Fibroblast of villous mesenchyme (primary cell): ENCODE measurements around the gene OR2V2. TPM values are rescaled to one million over a fixed set of nuclear protein-coding genes. Genes with fewer than 3 reads are reported as not detected.
"Not testable (repeated sequence)": the region's sequence is repeated elsewhere in the genome, so short reads cannot be mapped to it uniquely, and the experiment has no call there.

Experiments
- DNase-seq: peaks from one replicate; pipeline ENCODE4 v3.0.0-alpha.2; 2010; ENCODE audit warnings: low read depth
- H3K4me3 ChIP-seq: 2 replicates; pipeline ENCODE4 v1.5.1; 2011; ENCODE audit warnings: low read depth, mild to moderate bottlenecking, low read length
- CTCF ChIP-seq: IDR thresholded peaks from 2 replicates; pipeline ENCODE4 v1.5.1; 2012; ENCODE audit warnings: low read depth, mild to moderate bottlenecking, low read length; ENCODE audit not compliant: insufficient read depth
- total RNA-seq: library from RNA; depleted of rRNA; stranded (reverse); fragments of >200 nt; gene quantifications from 2 replicates; pipeline ENCODE4 v1.2.3, GENCODE V29; 2012

The OR2V2 gene
- total RNA-seq, 1 donor, result not detected

- peak overlapping the region; percentile 21 for H3K4me3 ChIP-seq
- DNase-seq, result no peak
Measured at GRCh38 chr5:181173420-181174342, 26.3 kb downstream of the OR2V2 start.

GRCh38 chr5:181176254-181176952 is 29.0 kb downstream of the OR2V2 start:
- no peak for DNase-seq

More at GRCh38 chr5:181173420-181174342, 26.3 kb downstream of the OR2V2 start:
- TF ChIP-seq CTCF, result no peak

GRCh38 chr5:181177559-181177958 is 30.2 kb downstream of the OR2V2 start:
- not testable (repeated sequence) for DNase-seq, H3K4me3 ChIP-seq

More at GRCh38 chr5:181176254-181176952, 29.0 kb downstream of the OR2V2 start:
- no peak overlapping the region for H3K4me3 ChIP-seq
- no peak for TF ChIP-seq CTCF

DNA sequence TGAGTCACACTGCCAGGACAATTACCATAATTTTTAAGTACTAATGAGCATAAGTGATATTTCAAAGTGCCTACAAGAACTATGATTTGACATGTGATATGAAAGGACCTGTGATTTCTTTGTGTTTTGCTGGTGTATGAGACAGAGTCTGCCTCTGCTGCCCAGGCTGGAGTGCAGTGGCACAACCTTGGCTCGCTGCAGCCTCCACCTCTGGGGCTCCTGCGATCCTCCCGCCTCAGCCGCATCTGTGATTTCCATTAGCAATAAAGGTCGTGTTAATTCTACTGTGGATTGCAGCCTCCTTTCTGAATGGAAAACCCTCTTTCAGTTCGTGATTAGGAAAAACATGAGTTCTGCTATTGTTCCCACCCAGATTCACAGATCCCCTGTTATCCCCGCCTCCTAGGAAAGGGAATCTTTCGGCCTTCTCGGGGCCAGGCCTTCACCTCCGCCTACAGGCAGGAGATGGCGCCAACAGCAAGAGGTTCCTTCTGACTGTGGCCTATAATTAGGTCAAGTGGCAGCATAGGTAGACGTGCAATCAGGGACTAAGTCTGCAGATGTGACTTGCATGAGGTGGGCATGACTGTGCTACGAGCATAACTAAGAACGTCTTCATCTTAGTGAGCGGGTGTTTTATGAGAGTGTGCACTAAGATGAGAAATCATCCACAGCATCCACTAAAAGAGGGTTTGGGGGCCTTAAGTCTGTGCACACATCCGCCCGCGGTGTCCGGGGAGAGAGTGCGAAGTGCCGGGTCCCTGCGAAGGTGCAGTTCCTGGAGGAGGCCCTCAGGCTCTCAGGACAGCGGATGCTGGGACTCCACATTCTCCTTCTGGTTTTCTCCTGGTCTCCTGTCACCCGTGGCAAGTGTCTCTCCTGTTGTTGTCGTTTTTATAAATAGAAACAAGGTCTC is 34.5 kb downstream of the OR2V2 start:
- peak; percentile 80 for DNase-seq
- peak; percentile 88 for TF ChIP-seq CTCF
- no peak overlapping the region for H3K4me3 ChIP-seq

- no peak overlapping the region for H3K4me3 ChIP-seq
- TF ChIP-seq CTCF, result no peak
- DNase-seq, result no peak
Measured at GRCh38 chr5:181182651-181183050, 35.3 kb downstream of the OR2V2 start.

DNA sequence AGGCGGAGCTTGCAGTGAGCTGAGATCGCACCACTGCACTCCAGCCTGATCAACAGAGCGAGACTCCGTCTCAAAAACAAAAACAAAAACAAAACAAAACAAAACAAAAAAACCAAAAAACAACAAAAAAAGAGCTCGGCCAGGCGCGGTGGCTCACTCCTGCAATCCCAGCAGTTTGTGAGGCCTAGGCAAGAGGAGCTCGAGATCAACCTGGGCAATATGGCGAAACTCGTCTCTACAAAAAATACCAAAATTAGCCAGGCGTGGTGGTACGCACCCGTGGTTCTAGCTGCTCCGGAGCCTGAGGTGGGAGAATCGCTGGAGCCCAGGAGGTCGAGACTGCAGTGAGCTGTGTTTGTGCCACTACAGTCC is 37.4 kb downstream of the OR2V2 start:
- no peak for TF ChIP-seq CTCF
- peak overlapping the region; percentile 63 for H3K4me3 ChIP-seq
- DNase-seq, result no peak
